HG02759 (cell line): ENCODE measurements around the gene SLIT1.

Experiments
- ATAC-seq: cut with Tn5 transposase; IDR thresholded peaks from one replicate; pipeline ENCODE4 v1.9.1; 2021; ENCODE audit warnings: mild to moderate bottlenecking, moderate library complexity; ENCODE audit not compliant: unreplicated experiment

SLIT1 gene

DNA sequence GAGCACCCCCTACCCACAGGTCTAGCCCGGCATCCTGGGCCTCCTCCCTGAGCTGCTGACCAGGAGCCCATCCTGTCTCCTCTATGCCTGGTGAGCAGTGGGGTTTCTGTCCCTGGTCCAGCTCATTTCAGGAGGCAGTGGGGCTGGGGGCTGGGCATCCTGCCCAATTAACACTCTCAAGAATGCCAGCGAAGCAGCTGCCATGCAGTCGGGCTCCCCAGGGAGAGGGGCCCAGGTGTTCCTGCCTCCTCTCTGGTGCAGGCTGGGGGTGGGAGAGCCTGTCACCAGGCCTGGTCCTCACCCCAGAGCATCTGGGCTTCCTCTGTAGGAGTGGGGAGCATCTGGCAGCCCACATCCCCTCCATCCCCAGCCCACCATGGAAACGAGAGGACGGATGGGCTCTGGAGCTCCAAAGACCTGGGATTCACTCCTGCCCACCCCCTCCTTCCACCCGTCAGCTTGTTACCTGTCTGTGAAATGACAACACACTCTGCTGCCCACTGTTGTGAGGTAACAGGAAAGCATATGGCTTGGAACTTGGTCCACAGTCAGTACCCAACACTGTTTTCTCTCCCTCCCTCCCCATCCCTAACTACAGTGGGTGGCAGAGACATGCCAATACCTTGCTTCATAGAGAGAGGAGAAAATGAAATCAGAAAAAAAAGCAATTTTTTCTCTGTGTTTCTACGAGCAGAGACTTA is 69.1 kb downstream of the SLIT1 start:
- ATAC-seq, result no peak

GRCh38 chr10:97115846-97116245 is 69.9 kb downstream of the SLIT1 start:
- no peak for ATAC-seq

- no peak for ATAC-seq
Measured at GRCh38 chr10:97111615-97112014, 74.1 kb downstream of the SLIT1 start.

DNA sequence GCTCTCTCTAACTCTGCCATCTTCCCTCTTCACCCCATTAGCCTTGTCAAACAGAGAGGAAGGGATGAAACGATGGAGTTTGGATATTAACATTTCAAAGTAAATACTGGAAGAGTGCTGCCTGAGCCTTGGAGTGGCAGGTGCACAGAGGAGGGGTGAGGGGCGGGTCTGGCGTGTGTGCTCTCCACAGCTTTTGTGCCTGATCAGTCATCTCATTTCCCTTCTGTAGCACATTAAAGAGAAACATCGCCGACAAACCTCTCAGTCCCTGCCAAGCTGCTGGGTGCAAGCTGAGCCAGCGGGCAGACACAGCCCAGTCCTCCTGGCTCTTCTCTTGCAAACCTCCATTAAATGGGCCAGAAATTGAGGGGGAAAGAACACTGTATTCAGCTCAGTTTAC is 76.2 kb downstream of the SLIT1 start:
- no peak for ATAC-seq

DNA sequence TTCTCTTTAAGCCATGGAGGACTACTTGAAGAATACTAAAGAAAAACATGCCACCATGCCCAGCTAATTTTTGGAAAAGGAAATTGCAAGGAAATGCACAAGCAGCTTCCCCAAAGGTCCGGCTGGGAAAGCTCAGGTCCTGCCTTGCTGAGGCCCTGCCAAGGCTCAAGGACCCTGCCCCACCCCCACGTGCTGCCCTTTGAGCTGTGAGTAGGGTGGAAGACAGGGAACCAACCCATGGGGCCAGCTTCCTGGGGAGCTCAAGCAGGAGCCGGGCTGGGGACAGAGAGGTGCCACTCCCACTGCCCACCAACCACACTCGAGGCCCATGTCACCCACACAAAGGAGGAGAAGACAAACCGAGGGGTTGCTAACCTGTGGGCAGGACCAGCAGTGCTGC is 78.2 kb downstream of the SLIT1 start:
- ATAC-seq, result no peak

- ATAC-seq, result no peak
Measured at GRCh38 chr10:97106207-97106606, 79.6 kb downstream of the SLIT1 start.

DNA sequence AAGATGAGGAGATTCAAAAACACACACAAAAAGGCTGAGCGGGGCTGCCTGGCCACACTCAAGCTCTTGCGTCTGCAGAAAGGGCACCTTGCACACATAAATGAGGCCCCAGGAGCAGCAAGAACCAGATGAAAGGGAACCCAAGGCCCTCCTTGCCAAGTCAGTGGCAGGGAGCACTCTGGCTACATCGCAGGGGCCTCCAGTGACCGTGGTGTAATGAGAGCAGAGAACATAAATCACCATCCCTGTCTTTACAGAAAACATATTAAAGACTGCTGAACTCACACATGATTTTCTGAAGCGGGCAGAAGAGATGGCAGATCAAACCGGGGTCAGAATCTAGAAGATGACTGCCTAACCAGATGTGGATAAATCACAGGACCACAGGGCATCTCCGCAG is 80.5 kb downstream of the SLIT1 start:
- ATAC-seq, result no peak

DNA sequence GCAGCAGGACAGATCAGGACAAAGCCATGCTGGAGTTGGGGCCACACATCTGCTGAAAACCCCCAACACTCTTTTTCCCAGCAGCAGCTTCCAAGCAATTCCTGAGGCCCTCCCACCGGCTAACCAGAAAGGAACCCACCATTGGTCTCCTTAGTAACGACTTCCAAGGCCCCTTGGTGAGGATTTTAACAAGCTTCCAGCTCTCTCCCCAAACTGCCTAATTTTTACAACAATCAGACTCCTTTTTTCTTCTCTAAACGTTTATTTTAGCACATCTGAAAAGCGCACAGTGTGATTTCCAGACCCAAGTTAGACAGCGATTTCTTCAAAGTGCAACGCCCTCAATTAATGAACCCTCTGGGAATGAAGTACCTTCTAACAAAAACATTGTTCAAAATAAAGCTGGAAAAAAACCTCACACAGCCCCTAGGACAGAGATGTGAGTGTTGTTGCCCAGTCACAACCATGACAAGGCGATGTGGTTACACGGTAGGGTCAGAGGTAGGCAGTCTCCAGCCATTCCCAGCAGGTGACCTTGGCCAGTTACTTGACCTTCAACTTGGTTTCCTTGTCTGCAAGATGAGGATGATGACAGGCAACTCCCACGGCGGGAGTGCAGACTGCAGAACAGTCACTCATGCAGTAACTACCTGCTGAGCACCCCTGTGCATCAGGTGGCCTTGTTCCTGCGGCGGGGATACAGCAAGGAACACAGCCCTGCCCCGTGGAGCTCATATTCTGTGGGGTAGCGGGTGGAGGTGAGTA is 82.3 kb downstream of the SLIT1 start:
- ATAC-seq, result no peak

DNA sequence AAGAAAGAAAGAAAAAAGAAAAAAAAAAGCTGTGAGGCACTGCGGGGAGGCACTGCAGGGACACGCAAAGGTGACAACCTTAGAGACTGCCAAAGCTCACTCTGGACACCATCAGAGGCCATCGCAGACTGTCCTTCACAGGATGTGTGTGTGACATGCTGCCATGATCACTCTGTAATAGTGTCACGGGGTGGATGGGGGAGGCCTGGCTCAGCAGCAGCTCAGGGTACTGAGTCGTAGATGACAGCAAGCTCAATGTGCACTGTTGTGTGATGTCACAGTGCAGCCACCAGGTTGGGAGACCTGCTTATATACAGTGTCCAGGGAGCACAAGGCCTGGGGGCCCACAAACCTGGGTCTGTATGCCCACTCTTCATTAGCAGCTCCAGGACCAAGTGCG is 83.3 kb downstream of the SLIT1 start:
- no peak for ATAC-seq

GRCh38 chr10:97101166-97101940 is 84.4 kb downstream of the SLIT1 start:
- no peak for ATAC-seq

DNA sequence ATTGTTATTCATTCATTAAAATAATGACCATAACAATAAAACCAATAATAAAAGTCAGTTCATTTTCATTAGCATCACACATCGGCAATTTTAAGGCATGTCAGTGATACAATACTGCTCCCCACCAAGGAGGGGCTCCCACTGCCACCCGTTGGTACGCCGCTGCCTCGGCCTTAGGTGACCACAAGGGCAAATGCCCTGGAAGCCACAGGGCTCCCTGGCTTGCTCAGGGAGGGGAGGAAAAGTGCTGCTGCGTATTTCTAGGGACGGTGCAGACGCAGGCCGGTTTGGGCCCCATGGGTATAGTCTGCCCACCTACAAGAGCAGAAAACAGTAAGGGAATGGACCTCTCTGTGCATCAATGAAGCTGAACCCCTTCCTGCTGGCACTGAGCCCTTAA is 85.1 kb downstream of the SLIT1 start:
- ATAC-seq, result no peak

GRCh38 chr10:97099868-97100267 is 85.9 kb downstream of the SLIT1 start:
- no peak for ATAC-seq

GRCh38 chr10:97099089-97099488 is 86.7 kb downstream of the SLIT1 start:
- no peak for ATAC-seq

DNA sequence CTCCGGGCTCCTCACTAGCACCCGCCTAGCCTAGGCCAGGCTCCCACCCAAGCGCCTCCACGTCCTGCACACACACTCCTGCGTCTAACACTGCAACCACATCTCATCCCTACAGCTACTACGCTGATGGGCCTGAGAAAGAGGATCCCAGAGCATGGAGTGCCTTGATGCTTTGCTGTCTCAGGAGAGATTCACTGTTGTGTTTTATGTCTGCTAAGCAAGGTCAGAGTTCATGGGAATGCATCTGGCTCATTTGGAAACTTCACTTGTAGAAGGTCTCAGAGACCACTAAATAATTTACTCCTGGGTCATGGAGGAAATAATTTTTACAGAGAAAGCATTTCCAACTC is 88.7 kb downstream of the SLIT1 start:
- no peak for ATAC-seq

GRCh38 chr10:97096261-97097083 is 89.3 kb downstream of the SLIT1 start:
- ATAC-seq, result no peak

DNA sequence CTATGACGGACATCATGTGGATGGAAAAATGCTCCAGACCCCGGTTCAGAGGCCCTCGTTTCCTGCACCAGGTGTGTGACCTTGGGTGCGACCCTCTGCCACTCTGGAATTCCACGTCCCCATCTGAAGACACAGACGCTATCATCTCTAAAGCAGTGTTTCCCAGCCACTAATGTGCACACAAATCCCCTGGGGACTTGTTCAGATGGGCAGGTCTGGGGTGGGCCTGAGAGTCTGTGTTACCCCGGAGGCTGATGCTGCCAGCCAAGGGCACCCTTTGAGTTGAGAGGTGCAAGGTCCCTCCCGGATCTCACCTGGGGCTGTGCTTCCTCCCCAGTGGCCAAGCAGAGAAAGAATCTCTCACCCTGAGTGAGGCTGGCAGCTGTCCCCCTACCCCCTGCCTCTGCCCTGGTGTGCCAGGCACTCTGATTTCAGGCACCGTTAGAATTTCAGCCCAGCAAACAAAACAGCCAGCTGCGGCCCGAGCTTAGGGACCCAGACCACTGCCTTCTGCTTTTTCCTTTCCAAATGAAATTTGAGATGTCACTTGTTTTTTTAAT is 90.0 kb downstream of the SLIT1 start:
- no peak for ATAC-seq

GRCh38 chr10:97090644-97091043 is 95.1 kb downstream of the SLIT1 start:
- no peak for ATAC-seq

GRCh38 chr10:97090035-97090434 is 95.7 kb downstream of the SLIT1 start:
- ATAC-seq, result no peak

GRCh38 chr10:97089209-97089870 is 96.4 kb downstream of the SLIT1 start:
- no peak for ATAC-seq

- no peak for ATAC-seq
Measured at GRCh38 chr10:97087296-97087695, 98.5 kb downstream of the SLIT1 start.
